Measurements from ENCODE around the gene RBM18. TPM values are rescaled to one million over a fixed set of nuclear protein-coding genes. Genes with fewer than 3 reads are reported as not detected.

Gene RBM18
- total RNA-seq, 4 donors from 2014 or later, result 12.1 to 15.2 (median 13.7) TPM

GRCh38 chr9:122206118-122207046, 58.3 kb downstream of the RBM18 start:
- Histone ChIP-seq H3K27ac (no peak overlapping the region), H3K36me3 (no peaks in the 10 kb centered on the region), H3K27me3 (no peaks in the 10 kb centered on the region), H3K4me1 (peaks cover 4 to 9% of the 10 kb centered on the region in 2 donors), H3K9me3 (no peaks in the 10 kb centered on the region), H3K4me3 (replicated peaks in 1 of 3) (no peak overlapping the region)
- TF ChIP-seq CTCF (IDR thresholded peaks at IDR 0.05), result no peak
- no peak for TF ChIP-seq POLR2A (IDR thresholded peaks at IDR 0.05)
- DNase-seq, result no peak
- intact Hi-C loops (cut with DNase I), result no loop called here
- 76 to 83% methylated on average over 9 of the region's 9 CpGs for WGBS, 2 donors

DNA sequence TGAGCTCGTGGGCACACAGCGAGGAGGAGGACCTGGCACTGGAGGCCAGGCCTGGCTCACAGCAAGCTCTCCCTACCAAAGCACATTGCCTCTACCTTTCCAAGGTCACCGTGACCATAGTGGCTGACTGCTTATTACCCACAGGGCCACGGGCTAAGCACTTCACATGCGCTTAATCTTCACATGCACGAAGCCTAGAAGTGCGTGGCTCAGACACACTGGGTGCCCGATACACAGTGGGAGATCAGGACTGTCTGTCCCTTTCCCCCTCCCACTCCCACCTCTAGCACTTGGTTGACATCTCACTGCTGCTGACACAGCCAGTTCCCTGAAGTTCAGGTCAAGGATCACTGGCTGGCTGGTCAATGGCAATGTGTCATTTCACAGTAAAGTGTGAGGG, 59.5 kb downstream of the RBM18 start:
- H3K27ac ChIP-seq, result no peak overlapping the region
- no peak for DNase-seq
- H3K4me1 ChIP-seq, result peaks cover 4 to 9% of the 10 kb centered on the region in 2 donors
- intact Hi-C loops (cut with DNase I), result no loop called here
- no peaks in the 10 kb centered on the region for H3K36me3 ChIP-seq
- TF ChIP-seq POLR2A (IDR thresholded peaks at IDR 0.05) (no peak), CTCF (IDR thresholded peaks at IDR 0.05) (no peak)
- H3K9me3 ChIP-seq, result no peaks in the 10 kb centered on the region
- 86 to 91% methylated on average over 8 of the region's 8 CpGs for WGBS, 2 donors
- no peaks in the 10 kb centered on the region for H3K27me3 ChIP-seq
- H3K4me3 ChIP-seq (replicated peaks in 1 of 3), result no peak overlapping the region

DNA sequence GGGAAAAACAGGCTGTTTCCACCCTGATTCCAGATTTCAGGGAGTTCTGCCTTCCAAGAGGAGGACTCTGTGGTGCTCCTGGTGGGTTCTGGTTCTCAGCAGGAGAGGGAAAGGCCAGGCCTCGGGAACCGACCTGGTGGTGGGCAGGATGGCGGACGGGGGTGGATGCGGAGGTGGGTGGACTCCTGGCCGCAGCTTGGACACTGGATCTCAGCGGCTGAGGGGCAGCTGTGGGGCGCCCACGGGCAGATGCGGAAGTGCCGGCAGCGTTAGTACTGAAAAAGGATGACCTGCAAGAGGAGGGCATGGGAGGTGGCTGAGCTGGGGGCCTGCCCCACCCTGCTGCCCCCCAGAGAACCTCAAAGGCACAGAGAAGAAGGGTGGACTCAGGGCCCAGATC, 60.1 kb downstream of the RBM18 start:
- intact Hi-C loops (cut with DNase I), result no loop called here
- H3K27me3 ChIP-seq, result no peaks in the 10 kb centered on the region
- TF ChIP-seq CTCF (IDR thresholded peaks at IDR 0.05) (no peak), POLR2A (IDR thresholded peaks at IDR 0.05) (no peak)
- no peak for DNase-seq
- 85 to 89% methylated on average over 12 of the region's 12 CpGs for WGBS, 2 donors
- H3K4me1 ChIP-seq, result peaks cover 4 to 9% of the 10 kb centered on the region in 2 donors
- H3K4me3 ChIP-seq (replicated peaks in 1 of 3), result no peak overlapping the region
- H3K36me3 ChIP-seq, result no peaks in the 10 kb centered on the region
- H3K27ac ChIP-seq, result no peak overlapping the region
- no peaks in the 10 kb centered on the region for H3K9me3 ChIP-seq

GRCh38 chr9:122204055-122204454, 60.6 kb downstream of the RBM18 start:
- TF ChIP-seq POLR2A (IDR thresholded peaks at IDR 0.05) (no peak), CTCF (IDR thresholded peaks at IDR 0.05) (no peak)
- Histone ChIP-seq H3K27me3 (no peaks in the 10 kb centered on the region), H3K36me3 (no peaks in the 10 kb centered on the region), H3K27ac (no peak overlapping the region), H3K9me3 (no peaks in the 10 kb centered on the region), H3K4me3 (replicated peaks in 1 of 3) (no peak overlapping the region), H3K4me1 (peaks cover 4 to 9% of the 10 kb centered on the region in 2 donors)
- intact Hi-C loops (cut with DNase I), result no loop called here
- 86 to 88% methylated on average over 5 of the region's 5 CpGs for WGBS, 2 donors
- DNase-seq, result no peak

DNA sequence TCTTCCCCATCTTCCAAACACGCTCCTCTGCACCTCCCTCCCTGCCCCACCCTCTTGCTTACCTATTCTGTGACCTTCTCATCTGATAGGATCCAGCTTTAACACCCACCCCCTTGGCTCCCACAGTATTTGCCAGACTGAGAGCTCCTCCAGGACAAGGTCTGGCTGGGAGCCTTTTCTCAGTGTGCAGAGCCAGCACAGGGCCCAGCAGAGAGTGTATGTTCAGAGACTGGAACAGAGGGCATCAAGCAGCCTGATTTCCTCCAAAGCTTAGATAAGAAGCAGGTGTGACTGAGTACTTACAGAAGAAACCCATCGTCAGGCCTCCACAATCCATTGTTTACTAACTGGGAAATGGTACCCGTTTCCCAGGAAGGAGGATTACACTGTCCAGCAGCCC, 62.5 kb downstream of the RBM18 start:
- TF ChIP-seq POLR2A (IDR thresholded peaks at IDR 0.05) (no peak), CTCF (IDR thresholded peaks at IDR 0.05) (no peak)
- DNase-seq, result peak; percentile 54 to 65

More for the DNA sequence above, 62.5 kb downstream of the RBM18 start:
- Histone ChIP-seq H3K9me3 (no peaks in the 10 kb centered on the region), H3K4me1 (peaks cover 4 to 9% of the 10 kb centered on the region in 2 donors), H3K36me3 (no peaks in the 10 kb centered on the region), H3K4me3 (replicated peaks in 1 of 3) (no peak overlapping the region), H3K27me3 (no peaks in the 10 kb centered on the region), H3K27ac (no peak overlapping the region)
- 28 to 35% methylated on average over 3 of the region's 3 CpGs for WGBS, 2 donors
- intact Hi-C loops (cut with DNase I), result no loop called here
